ENCODE data around the gene METAP1.
"Not testable (repeated sequence)": the region's sequence is repeated elsewhere in the genome, so short reads cannot be mapped to it uniquely, and the experiment has no call there.

The METAP1 gene

DNA sequence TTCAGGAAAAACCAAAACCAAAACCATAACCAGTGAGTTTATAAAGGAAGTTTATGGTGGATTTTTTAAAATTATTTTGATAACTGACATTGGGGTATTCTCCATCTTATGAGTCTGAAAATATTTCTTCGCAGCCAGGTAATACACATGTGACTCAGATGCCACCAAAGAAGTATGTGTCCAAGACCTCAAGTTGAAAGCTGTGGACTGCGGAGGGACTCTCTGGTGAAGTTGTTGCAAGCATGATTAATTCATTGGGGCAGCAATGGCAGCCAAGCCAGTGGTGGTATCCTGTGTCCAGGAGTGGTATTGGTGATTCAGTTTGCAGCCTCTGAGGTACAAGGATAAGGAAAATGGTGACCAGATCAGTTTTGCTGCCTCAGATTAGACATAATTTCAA is 107.1 kb downstream of the METAP1 start:
- DNase-seq = no peak

DNA sequence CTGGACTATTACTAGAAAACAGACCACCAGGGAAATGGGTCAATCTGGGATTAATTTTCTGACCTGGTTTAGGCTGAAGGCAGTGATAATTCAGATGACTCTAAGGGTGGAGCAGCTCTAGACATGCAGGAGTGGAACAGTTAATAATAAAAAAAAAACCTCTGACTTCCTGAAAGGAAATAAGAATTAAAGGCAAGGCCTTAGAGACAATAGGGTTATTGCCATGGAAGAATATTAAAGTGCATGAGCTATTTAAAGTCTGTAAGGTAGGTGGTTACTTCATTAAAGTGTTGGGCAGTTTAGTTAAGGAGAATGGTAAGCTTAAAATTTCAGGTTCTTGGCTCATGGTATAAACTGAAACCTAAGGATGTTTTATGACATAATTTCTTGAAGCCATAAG is 107.6 kb downstream of the METAP1 start:
- DNase-seq = no peak

DNA sequence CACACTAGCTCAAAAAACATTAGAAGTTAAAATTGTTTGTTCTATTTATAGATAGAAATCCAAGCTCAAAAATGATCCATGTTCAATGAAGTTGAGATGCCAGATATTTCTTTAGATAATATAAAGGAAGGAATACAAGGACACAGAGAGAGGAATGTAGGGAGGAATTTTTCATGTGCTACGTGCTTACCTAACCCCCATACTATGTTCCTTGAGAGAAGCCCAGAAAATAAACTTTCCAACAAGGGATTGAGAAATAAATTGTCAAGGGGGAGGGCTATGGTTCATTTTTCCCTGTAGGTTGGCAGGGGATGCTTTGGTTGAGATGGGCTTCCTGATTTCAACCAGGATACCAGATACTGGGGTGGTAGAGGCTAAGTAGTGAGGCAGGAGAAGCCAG is 108.6 kb downstream of the METAP1 start:
- DNase-seq = no peak

DNA sequence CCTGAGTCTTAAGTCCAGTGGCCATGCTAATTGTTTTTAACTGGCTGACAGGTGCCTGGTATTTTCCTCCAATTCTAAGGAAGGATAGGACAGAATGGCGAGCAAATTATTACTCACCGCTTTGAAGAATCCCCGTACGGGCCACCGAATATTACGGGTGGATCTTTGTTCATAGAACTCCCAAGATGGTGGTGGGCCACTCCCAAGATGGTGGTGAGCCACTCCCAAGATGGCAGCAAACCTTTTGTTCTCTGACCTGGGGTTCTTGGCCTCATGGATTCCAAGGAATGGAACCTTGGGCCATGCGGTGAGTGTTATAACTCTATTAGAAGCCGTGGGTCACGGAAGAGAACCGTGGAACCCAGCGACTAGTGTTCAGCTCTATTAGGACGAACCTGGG is 113.8 kb downstream of the METAP1 start:
- DNase-seq = not testable (repeated sequence)

Measured in T1000 (cell line).